Testis (tissue), 2 donors: ENCODE results near the gene EMC8.

Experiments used
- CTCF ChIP-seq, 3 experiments: fragments of 450-650 bp in 2 of 3; fragments of 200-600 bp in 1 of 3; sonication (generic) in 1 of 3; IDR thresholded peaks; one replicate each; pipeline ENCODE4 v1.5.1; 2016 to 2019; ENCODE audit warnings: antibody characterized with exemption in 3 of 3, mild to moderate bottlenecking in 2 of 3, moderate library complexity in 1 of 3
- POLR2A ChIP-seq: fragments of 450-650 bp; IDR thresholded peaks from one replicate; pipeline ENCODE4 v1.6.1; 2017; ENCODE audit warnings: antibody characterized with exemption, mild to moderate bottlenecking, moderate library complexity

DNA sequence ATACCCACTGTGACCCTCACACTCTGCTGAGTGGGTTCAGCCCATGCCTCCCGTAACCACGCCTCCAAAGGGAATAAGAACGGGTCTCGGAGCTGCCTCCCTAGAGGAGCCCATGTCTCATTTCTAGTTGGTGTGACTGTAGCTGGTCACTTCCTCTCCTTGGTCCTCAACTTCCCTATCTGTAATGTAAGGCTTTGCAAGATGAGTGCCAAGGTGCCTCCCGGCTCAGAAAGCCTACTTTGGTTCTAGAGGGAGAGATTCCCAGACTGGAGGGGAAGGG is 69.2 kb downstream of the EMC8 start:
- TF ChIP-seq CTCF (IDR thresholded peaks at IDR 0.05) (no peak), POLR2A (no peak)
